Umbilical cord (tissue), 2 donors: ENCODE measurements around the gene KLHL8. TPM values are rescaled to one million over a fixed set of nuclear protein-coding genes. Genes with fewer than 3 reads are reported as not detected.
"Not testable (repeated sequence)": the region's sequence is repeated elsewhere in the genome, so short reads cannot be mapped to it uniquely, and the experiment has no call there.

Experiments
- DNase-seq: peaks from one replicate; pipeline ENCODE4 v3.0.0-alpha.2; 2015; ENCODE audit warnings: low spot score
- total RNA-seq: library from RNA; depleted of rRNA; stranded (reverse); fragments of >200 nt; gene quantifications from one replicate; pipeline ENCODE4 v1.2.3, GENCODE V29; 2014; ENCODE audit warnings: low replicate concordance; ENCODE audit not compliant: insufficient read depth

Gene KLHL8
- total RNA-seq, 1 donor from 2014 or later = 29.9 TPM

DNA sequence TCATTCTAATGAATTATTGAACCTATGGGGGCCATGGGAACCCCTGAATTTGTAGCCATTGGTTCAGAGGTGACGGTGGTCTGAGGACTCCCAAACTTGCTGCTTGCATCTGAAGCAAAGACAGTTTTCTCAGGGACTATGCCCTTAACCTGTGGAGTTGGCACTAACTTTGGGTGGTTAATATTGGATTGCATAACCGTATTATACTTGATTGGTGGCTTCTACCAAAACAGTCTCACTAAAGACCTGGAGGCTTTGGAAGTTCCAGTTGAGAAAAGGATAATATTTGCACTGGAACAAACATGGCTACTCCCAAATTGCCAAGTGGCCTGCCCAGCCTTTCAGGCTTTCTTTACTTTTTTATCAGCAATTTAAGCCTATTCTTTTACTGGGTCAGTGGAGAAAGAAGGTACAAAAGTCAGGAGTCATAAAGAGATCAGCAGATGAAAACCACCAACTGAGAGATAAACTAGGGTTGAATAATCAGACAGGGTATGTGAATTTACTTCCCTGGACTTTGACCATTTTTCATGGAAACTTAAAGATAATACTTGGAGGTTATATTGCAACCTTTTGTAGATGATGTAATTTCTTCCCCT lies 7.9 kb upstream of the KLHL8 start:
- no peak for DNase-seq

DNA sequence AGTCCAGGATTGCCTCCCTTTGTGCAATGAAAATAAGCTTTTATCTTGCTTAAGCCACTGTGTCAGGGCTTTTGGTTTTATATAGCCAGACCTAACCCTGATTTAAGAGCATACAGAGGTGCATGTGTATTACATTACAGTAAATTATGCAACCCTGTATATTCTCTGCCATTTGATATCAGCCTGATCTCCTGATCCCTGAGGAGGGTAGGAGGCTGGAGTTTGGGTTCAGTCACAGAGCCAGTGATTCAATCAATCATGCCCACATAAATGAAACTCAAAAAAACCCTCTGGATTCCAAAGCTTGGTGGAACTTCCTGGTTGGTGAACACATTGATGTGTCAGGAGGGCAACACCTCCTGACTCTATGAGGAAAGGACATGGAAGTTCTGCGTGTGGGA lies 7.3 kb upstream of the KLHL8 start:
- peak; percentile 58 for DNase-seq

GRCh38 chr4:87225936-87226335 lies 5.5 kb upstream of the KLHL8 start:
- DNase-seq = no peak

DNA sequence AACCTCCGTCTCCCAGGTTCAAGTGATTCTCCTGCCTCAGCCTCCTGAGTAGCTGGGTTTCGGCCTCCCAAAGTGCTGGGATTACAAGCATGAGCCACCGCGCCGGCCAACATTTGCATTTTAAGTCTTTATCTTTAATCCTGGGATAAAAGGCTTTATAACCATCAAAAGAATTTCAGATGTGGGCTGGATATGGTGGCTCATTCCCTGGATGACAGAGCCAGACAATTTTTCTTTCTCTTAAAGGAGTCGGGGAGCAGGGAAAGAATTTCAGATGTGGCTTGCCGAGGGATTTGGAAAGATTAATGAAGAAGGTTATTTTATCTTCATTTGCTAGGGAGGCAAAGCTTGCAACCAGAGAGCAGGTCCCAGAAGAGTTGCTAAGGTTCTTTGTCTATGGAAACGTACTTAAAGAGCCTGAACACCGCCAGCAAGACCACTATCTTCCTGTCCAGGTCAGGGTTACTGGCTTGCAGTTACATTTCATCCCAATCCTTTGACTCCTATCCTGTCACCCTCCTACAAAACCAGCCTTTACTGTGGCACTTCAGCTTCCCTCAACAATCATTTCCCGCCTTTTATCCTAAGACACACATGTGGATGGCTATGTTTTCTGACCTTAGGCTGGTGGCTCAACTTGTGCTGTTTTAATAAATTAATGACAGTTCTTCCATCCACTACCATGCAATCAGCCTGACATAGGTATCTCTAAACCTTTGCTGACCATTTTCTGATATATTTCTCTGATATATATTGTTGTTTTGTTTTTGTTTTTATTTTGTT lies 3.9 kb upstream of the KLHL8 start:
- peak; percentile 92 for DNase-seq

DNA sequence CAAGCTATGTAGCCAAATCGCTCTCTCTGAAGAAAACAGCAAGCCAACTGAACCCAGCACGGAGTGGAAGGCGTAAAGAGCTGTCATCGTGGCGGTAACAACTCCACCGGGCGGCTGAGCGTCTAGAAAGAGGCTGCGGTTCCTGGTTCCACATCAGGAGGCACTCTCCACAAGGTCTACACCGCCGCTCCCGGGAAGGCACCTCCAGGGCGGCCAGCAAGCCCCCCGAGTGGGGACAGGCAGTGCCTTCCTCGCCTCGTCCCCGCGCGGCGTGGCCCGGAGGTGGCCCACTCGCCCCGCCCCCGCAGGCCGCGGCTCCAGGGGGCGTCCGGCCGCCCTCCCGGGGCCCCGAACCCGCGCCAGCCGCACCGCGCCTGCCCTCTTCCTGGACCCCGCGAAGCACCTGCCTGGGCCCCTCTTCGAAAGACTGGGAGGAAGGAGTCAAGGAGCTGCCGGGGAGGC lies 755 bp downstream of the KLHL8 start:
- no peak for DNase-seq

- DNase-seq = not testable (repeated sequence)
These were observed 3.1 kb downstream of the KLHL8 start for GRCh38 chr4:87217235-87217763.

GRCh38 chr4:87216469-87216868 lies 3.9 kb downstream of the KLHL8 start:
- no peak for DNase-seq

- peak; percentile 35 for DNase-seq
These were observed 6.9 kb downstream of the KLHL8 start for GRCh38 chr4:87213421-87214075.

DNA sequence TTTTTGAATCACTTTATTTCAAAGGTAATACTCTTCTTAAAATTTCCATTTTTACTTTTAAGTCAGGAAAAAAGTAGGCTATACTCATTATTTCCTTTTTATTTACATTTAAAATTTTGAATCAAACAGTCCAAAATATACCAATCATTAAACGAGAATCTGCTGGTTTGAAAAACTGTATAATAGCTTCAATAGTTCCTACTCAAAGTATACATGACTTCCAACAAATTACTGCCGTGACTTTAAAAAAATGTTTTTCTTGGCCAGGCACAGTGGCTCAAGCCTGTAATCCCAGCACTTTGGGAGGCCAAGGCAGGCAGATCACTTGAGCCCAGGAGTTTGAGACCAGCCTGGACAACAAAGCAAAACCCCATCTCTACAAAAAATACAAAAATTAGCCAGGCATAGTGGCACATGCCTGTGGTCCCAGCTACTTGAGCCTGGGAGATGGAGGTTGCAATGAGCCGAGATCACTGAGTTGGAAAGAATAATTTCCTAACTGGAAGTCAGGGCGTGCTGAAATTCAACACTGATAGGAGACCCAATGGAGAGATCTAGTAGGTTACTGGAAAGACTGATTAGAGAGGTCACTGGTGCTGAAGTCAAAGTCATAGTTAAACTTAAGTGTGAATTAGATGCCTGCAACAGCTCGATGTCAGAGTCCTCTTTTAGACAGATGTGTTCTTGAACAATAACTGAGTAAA lies 9.0 kb downstream of the KLHL8 start:
- no peak for DNase-seq

GRCh38 chr4:87209696-87210095 lies 10.7 kb downstream of the KLHL8 start:
- DNase-seq = peak; percentile 23

DNA sequence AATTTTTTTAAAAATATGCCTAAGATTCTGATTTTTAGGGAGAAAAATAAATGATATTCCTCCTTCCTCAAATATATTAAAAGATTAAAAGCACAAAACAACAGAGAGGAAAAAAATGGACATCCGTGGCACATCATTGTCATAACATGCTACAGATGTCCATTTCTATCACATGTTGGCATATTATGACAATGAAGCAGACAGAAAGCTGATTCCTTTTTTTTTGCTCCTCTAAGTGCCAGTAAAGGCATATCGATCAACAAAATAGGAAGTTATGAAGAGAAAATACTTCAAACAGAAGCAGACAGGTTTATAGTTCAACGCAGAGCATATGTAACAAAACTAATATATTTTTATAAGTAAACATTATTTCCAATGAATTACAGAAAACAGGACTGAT lies 11.2 kb downstream of the KLHL8 start:
- no peak for DNase-seq

DNA sequence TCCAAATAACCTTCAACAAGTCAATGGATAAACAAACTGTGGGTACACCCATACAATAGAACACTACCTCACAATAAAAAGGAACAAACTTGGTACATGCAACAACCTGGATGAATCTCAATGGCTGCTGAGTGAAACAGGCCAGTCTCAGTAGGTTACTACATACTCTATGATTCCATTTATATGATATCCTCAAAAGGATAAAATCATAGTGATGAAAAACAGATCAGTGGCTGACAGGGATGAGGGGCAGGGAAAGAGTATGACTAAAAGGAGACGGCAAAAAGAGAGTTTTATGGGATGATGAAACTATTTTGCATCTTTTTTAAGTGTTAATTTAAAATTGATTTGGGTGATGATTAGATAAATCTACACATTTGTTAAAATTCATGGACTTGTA lies 15.9 kb downstream of the KLHL8 start:
- peak; percentile 88 for DNase-seq

- no peak for DNase-seq
These were observed 23.5 kb downstream of the KLHL8 start for GRCh38 chr4:87196927-87197326.

- DNase-seq = no peak
These were observed 24.3 kb downstream of the KLHL8 start for GRCh38 chr4:87196146-87196545.

DNA sequence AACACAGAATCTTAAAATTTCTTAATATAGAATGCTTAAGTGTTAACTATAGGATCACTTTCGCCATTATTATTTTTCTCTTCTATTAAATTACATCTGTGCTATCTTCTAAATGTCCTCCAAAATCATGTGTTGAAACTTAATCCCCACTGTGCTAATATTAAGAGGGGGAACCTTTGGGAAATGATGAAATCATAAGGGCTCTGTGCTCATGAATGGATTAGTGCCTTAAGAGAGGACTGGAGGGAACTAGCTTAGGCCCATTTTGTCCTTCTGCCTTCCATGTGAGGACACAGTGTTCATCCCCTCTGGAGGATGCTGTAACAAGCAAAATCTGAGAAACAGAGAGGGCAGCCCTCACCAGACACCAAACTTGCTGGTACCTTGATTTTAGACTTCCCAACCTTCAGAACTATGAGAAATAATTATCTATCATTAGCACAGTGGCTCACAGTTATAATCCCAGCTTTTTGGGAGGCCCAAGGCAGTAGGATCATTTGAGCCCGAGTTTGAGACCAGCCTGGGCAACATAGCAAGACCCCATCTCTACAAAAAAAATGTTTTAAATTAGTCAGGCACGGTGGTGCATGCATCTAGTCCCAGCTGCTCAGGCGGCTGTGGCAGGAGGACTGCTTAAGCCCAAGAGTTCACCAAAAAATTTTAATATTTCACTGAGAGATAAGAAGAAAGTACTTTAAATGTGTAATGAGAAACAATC lies 26.3 kb downstream of the KLHL8 start:
- no peak for DNase-seq

DNA sequence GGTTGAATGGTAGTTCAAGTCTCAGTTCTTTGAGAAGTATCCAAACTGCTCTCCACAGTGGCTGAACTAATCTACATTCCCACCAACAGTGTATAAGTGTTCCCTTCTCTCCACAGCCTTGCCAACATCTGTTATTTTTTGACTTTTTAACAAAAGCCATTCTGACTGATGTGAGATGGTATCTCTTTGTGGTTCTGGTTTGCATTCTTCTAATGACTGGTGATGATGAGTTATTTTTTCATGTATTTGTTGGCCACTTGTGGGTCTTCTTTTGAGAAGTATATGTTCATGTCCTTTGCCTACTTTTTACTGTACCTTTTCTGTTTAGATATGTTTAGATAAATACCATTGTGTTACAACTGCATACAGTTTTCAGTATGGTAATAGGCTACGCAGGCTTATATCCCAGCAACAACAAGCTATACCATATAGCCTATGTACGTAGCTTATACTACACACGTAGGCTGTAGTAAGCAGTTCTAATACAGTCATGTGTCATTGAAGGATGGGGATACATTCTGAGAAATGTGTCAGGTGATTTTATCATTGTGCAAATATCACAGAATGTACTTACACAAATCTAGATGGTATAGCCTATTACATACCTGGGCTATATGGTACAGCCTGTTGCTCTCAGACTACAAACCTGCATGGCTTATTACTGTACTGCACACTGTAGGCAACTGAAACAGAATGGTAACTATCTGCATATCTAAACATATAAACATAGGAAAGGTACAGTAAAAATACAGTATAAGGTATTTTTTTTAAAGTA lies 28.1 kb downstream of the KLHL8 start:
- DNase-seq = no peak

- DNase-seq = no peak
These were observed 31.5 kb downstream of the KLHL8 start for GRCh38 chr4:87188932-87189331.

DNA sequence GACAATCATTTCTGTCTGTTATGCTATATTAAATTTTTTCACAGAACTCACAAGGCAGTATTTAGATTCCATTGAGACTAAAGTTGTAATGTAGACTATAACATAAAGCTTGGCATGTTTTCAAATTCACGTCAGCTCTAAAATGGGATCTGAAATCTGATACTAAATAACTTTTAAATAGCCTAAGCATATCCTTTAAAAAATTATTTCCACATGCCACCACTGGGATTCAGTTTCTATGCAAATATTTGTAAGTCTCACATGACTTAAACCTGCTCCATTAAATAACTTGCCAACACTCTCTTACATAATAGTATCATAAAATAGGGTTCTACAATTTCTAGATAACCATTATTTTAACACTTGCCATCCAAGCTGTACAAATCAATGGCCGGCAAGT lies 32.4 kb downstream of the KLHL8 start:
- DNase-seq = no peak

- DNase-seq = no peak
These were observed 35.1 kb downstream of the KLHL8 start for GRCh38 chr4:87185146-87185870.

GRCh38 chr4:87180767-87181166 lies 39.7 kb downstream of the KLHL8 start:
- no peak for DNase-seq
